ENCODE measurements around the gene TCP11.

- TF ChIP-seq CTCF (IDR thresholded peaks at IDR 0.05; ENCODE audit: low read depth, low read length, missing input control) (no peak), RXRA (IDR thresholded peaks at IDR 0.05) (no peak), RAD21 (IDR thresholded peaks at IDR 0.05) (no peak), ATF3 (IDR thresholded peaks at IDR 0.05) (no peak), MAX (IDR thresholded peaks at IDR 0.05) (no peak), REST (IDR thresholded peaks at IDR 0.05) (no peak), FOXA1 (IDR thresholded peaks at IDR 0.05) (no peak), HNF4G (IDR thresholded peaks at IDR 0.05) (no peak)
These were observed 47.7 kb upstream of the TCP11 start for GRCh38 chr6:35188886-35189285.
